DOHH2 (cell line): Measurements from ENCODE around the gene SEZ6L2.

Source experiments
- CTCF ChIP-seq: fragments of 200-600 bp; sonication (generic); IDR thresholded peaks from one replicate; pipeline ENCODE4 v1.5.1; 2014; ENCODE audit warnings: antibody characterized with exemption, mild to moderate bottlenecking, low read depth, low read length; ENCODE audit not compliant: poor library complexity, severe bottlenecking
- EZH2phosphoT487 ChIP-seq: fragments of 200-600 bp; sonication (generic); IDR thresholded peaks from 2 replicates; pipeline ENCODE4 v1.6.1; 2017; ENCODE audit warnings: borderline replicate concordance, mild to moderate bottlenecking, antibody characterized with exemption, low read length, moderate library complexity, mixed read lengths

- TF ChIP-seq CTCF: no peak
- no peak for TF ChIP-seq EZH2phosphoT487
Measured at GRCh38 chr16:29892458-29892813, 6.9 kb downstream of the SEZ6L2 start.
